SHP77 treated with DMSO at 0.1 percent for 48 hours (cell line): ENCODE measurements around the gene TMEM202.
"Not testable (repeated sequence)": the region's sequence is repeated elsewhere in the genome, so short reads cannot be mapped to it uniquely, and the experiment has no call there.

Experiments used
- DNase-seq: peaks from one replicate; lab custom pipeline; 2025; lab: John Stamatoyannopoulos, UW

Gene TMEM202

DNA sequence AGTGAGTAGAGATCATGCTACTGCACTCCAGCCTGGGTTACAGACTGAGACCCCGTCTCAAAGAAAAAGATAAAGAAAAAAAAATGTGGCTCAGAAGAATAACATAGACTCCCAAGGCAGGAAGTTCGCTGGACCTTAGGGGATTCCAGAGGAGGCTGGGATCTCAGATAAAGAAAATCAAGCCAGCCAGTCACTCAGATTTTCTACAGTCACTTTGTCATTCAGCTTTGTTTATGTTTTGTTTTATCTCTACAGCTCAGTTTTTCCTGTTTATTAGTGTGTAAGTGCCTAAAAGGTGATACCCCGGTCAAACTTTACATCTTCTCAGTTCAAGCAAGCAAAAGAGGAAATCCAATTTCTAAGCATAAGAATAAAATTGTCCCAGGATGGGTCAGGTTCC is 6.3 kb downstream of the TMEM202 start:
- DNase-seq: no peak

DNA sequence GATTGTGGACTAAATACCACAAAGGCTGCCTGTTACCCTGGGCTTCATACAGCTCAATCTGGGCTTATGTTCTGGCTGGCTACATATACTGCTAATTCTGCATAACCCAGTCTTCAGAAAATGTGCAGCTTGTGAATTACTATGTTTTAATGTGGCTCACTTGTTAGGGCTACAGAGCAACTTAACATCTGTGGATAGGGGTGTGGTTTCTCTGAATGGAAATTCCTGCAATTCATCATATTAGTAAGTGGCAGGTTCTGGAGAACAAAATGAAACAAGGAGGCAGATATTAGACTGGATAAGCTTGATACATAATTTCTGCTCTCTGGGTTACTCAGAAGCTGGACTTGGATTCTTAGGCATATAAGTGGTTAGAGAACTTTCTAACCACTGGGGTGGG is 6.7 kb downstream of the TMEM202 start:
- no peak for DNase-seq

DNA sequence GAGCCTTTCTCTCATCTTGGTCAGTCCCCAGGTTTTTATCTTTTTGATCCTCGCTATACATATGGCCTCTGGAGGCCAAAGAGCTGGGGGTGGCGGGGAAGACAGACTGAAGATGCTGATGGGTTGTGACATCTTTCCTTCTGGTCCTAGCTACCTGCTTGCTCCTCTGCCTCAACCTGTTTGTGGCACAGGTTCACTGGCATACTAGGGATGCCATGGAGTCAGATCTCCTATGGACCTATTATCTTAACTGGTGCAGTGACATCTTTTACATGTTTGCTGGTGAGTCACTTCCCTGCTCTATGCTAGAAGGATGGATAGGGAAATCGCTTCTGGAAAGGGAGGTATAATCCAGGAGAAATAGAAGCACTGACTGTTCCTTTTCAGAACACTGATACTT is 8.8 kb downstream of the TMEM202 start:
- DNase-seq: no peak

DNA sequence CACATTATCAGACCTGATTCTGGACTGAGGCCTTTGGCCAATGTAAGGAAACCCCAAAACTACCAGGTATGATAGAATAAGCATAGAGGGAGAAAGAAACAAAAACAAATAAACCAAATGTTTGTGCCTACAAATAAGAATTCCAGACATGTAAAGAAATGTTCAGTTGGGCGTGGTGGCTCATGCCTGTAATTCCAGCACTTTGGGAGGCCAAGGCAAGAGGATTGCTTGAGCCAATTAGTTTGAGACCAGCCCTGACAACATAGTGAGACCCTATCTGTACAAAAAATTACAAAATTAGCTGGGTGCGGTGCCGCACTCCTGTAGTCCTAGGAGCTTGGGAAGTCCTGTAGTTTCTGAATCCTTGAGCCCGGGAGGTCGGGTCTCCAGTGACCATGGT is 13.0 kb downstream of the TMEM202 start:
- no peak for DNase-seq

DNA sequence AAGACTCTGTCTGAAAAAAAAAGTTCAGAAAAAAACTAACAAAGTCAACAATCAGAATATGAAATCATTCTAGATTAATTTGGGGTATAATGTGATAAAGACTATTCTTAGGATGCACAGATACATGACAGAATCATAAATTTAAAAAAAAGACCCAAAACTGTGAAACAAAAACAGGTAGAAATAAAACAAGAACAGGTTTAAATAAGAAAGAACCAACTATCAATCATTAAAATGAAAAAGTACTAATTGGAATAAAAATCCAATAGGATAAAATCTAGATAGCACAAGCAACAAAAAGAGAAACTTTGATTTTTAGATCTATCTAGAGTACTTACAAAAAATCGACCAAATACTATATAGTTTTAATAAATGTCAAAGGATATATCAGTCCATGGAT is 13.4 kb downstream of the TMEM202 start:
- DNase-seq: no peak

DNA sequence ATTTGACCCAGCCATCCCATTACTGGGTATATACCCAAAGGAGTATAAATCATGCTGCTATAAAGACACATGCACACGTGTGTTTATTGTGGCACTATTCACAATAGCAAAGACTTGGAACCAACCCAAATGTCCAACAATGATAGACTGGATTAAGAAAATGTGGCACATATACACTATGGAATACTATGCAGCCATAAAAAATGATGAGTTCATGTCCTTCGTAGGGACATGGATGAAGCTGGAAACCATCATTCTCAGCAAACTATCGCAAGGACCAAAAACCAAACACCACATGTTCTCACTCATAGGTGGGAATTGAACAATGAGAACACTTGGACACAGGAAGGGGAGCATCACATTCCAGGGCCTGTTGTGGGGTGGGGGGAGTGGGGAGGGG is 15.2 kb downstream of the TMEM202 start:
- DNase-seq: not testable (repeated sequence)

DNA sequence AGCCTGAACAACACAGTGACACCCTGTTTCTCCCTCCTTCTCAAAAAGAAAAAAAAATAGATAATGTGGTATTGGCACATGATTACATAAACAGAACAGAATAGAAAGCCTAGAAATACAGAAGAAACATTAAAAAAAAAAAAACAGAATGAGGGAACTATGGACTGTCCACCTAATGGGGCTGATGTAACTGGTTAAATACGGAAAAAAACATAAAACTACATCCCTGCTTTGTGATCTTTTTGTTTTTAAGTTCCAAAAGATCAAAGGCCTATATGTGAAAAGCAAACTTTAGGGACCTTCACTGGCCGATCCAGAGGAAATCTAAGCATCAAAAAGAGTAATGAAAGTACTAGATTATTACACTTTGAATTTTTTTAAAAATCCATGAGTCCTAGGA is 17.2 kb downstream of the TMEM202 start:
- DNase-seq: no peak

DNA sequence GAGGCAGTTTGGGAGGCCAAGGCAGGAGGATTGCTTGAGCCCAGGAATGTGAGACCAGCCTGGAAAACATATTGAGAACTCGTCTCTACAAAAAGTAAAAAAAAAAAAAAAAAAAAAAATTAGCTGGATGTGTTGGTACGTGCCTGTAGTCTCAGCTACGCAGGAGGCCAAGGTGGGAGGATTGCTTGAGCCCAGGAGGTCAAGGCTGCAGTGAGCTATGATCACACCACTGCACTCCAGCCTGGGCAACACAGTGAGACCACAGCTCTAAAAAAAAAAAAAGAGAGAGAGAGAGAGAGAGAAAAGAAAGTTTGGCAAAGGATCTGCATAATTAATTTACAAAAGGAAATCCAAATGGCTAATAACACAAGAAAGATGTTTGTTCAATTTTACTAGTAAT is 21.7 kb downstream of the TMEM202 start:
- not testable (repeated sequence) for DNase-seq

DNA sequence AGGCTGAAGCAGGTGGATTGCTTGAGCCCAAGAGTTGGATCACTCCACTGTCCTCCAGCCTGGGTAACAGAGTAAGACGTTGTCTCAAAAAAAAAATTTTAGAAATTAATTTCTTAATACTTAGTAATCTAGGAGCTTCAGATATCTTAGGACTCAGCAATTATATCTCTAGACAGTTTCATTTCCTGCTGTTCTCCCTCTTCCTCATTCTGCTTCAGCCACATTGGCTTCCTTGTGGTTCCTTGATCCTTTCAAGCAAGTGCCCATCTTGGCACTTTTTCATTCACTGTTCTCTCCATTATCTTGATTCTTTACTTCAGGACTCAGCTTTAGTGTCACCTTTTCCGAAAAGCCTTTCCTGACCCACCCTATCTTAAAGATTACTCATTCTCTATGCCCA is 22.5 kb downstream of the TMEM202 start:
- no peak for DNase-seq

DNA sequence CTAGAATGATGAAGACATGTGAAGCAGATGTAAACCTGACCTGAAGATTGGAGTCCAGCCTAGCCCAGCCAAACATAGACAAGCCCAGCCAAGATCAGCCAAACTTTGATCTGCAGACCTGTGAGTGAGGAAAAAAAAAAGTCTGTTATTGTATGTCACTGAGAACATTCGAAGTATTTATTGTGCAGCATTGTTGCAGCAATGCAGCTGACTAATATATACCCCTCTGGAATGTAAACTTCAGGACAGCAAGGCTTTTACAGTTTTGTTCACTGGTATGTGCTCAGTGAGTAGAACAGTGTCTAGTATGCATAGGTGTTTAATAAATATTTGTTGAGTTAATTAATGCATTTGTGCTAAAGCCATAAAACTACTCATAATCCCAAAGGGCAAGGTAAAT is 23.4 kb downstream of the TMEM202 start:
- no peak for DNase-seq

DNA sequence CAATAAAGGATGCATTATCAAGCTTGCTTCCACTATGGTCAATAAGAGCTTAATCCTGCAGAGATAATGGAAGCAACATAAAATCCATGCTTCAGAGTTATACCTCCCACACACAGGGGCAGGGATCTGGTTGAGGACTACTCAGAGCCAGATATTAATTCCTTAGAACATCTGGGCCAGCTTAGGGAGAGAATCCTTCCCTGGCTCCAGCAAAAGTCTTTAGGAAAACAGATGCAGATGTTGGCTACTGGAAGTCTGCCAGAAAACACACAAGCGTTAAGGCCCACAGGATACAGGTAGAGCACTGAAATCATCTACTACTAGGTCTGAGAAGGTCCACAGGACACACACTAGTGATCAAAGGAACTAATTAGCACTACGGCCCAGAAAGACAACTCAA is 25.2 kb downstream of the TMEM202 start:
- DNase-seq: no peak

DNA sequence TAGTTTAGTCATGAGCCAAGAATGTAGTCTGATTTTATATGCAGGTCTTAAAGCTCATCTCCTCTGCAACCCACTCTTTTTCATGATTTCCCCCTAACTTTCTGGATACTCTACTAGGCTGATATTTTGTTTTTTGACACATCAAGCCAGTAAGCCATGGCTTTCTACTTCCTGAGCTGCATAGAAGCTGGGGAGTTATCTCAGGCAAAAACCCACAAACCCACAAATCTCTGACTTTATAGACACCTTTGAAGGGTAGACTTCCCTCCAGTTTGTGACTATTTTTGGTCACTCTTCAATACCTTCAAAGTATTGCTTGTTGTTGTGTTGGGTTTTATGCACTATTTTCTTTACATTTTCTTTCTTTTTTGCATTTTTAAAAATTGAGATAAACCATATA is 28.6 kb downstream of the TMEM202 start:
- DNase-seq: no peak

DNA sequence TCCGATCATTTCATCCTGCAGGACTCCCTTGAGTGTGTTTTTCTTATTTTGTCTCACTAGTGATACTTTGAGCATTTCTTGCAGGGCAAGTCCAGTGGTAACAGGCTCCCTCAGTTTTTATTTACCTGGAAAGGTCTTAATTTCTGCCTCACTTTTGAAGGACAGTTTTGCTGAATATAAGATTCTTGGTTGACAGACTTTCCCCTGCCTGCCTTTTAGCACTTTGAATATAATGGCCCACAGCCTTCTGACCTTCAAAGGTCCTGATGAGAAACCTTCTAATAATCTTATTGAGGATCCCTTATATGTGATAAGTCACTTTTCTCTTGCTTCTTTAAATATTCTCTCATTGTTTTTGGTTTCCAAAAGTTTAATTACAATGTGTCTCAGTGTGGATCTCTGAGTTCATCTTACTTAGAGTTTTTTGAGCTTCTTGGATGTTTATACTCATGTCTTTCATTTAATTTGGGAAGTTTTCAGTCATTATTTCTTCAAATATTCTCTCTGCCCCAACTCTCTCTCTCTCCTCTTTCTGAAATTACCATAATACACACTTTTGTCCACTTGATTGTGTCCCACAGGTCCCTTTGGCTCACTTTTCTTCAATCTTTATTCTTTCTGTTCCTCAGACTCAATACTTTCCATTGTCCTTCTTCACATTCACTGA is 39.7 kb downstream of the TMEM202 start:
- DNase-seq: no peak

DNA sequence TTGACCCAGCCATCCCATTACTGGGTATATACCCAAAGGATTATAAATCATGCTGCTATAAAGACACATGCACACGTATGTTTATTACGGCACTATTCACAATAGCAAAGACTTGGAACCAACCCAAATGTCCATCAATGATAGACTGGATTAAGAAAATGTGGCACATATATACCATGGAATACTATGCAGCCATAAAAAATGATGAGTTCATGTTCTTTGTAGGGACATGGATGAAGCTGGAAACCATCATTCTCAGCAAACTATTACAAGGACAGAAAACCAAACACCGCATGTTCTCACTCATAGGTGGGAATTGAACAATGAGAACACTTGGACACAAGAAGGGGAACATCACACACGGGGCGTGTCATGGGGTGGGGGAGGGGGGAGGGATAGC is 44.7 kb downstream of the TMEM202 start:
- not testable (repeated sequence) for DNase-seq

DNA sequence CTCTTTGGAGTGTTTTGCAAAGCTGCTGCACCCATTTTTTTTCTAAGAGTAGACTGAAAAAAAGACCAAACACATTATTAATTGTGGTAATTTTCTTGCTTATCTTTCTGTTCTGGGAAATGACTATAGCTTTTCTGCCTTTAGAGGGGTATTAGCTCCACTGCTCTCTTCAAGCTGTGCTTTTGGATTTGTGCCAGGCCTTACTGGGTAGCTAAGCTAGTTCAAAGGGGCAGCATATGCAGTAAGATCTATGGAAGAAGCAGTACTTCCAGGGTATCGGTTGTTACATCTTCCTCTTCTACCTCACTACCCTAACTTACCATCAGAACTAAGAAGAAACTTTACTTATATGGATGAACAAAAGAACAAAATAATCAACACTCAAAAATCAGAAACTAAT is 47.3 kb downstream of the TMEM202 start:
- DNase-seq: no peak

DNA sequence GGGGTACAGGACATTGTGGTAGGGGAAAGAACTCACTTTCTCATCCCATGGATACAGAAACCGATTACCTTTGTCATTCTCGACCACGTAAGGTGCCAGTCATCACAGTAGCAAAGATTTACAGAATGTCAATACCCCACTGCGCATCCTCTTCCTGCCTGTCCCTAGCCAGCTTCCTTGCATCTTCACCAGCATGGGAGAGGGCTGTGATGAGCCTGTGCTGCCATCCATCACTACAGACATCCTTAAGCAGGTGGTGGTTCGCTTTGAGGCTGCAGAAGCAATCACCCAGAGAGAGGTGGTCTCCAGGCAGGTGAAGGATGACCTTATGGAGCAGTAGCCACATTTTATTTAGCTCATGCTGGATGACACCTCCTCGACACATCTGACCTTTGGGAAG is 52.7 kb downstream of the TMEM202 start:
- no peak for DNase-seq

DNA sequence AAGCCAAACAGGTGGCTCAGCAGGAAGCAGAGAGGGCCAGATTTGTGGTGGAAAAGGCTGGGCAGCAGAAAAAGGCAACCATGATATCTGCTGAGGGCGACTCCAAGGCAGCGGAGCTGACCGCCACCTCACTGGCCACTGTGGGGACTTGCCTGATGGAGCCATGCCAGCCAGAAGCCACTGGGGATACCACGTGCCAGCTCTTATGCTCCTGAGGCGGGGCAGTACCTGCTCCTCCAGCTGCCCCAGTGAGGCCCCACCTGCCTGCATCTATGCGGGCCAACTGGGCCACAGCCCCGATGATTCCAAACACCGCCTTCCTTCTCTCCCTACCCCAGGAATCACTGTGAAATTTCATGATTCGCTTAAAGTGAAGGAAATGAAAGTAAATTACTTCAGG is 53.1 kb downstream of the TMEM202 start:
- DNase-seq: no peak

DNA sequence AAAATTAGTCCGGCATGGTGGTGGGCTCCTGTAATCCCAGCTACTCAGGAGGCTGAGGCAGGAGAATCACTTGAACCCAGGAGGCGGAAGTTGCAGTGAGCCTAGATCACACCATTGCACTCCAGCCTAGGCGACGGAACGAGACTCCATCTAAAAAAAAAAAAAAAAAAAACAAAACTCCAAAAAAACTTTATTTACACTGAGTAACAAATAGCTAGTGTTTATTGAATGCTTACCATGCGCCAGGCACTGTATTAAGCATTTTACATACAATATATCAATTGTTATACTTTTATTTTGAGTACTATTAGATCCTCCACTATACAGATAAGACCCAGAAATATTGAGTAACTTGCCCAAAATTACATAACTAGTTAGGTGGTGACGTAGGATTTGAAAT is 58.6 kb downstream of the TMEM202 start:
- no peak for DNase-seq
